Panc1 (cell line): ENCODE measurements around the gene BIRC7.

Experiments
- POLR2AphosphoS5 ChIP-seq: IDR thresholded peaks from 2 replicates; pipeline ENCODE4 v1.6.1; 2012; ENCODE audit warnings: mild to moderate bottlenecking, low read depth, low read length, moderate library complexity
- SIN3A ChIP-seq: IDR thresholded peaks from 2 replicates; pipeline ENCODE4 v1.6.1; 2012; ENCODE audit warnings: low read depth, mild to moderate bottlenecking, low read length, moderate library complexity, borderline replicate concordance; ENCODE audit not compliant: insufficient read depth
- TCF7L2 ChIP-seq: IDR thresholded peaks from 2 replicates; pipeline ENCODE4 v1.6.1; 2011; ENCODE audit warnings: mild to moderate bottlenecking, low read depth, low read length, inconsistent platforms
- TF ChIP-seq, protein P1 (sequence below): fragments of 450-650 bp; IDR thresholded peaks from 2 replicates; pipeline ENCODE4 v1.5.1; 2017; ENCODE audit warnings: mild to moderate bottlenecking
- TF ChIP-seq, protein P2 (sequence below), 2 experiments: IDR thresholded peaks; 2 replicates each; pipeline ENCODE4 v1.6.1; 2011 to 2012; ENCODE audit warnings: low read depth in 2 of 2, control low read depth in 1 of 2, low read length in 1 of 2, mild to moderate bottlenecking in 1 of 2, moderate library complexity in 1 of 2; ENCODE audit not compliant: insufficient read depth in 1 of 2

DNA sequence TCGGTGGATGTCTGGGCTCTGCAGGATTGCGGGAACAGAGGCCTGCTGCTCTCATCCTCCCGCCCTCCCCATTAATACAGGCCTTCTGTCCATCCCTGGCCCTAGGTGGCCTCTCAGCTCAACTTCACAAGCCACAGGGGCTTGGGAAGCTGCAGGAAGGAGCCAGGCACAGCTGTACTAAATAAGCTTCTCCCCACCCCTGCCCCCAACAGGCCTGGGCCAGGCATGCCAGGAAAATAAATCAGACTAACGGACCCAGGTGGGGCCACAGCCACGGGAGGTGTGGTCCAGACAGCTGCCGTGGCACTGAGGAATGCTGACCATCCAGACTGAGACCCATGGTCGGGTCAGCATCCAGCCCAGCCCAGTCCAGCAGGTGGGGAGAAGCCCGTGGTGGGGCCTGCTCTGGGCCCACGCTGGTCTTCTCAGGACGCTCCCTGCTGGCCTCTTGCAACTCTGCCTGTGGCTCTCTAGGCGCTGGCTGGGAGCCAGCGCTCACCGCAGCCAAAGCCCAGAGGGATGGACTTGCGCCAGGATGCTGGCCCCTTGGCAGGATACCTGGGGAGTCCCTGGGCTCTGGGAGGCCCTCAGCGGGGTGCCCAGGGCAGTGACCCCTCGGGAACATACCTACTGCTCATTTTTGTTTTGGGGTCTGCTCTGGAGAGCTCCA lies 11.2 kb upstream of the BIRC7 start:
- TF ChIP-seq, protein P1, sequence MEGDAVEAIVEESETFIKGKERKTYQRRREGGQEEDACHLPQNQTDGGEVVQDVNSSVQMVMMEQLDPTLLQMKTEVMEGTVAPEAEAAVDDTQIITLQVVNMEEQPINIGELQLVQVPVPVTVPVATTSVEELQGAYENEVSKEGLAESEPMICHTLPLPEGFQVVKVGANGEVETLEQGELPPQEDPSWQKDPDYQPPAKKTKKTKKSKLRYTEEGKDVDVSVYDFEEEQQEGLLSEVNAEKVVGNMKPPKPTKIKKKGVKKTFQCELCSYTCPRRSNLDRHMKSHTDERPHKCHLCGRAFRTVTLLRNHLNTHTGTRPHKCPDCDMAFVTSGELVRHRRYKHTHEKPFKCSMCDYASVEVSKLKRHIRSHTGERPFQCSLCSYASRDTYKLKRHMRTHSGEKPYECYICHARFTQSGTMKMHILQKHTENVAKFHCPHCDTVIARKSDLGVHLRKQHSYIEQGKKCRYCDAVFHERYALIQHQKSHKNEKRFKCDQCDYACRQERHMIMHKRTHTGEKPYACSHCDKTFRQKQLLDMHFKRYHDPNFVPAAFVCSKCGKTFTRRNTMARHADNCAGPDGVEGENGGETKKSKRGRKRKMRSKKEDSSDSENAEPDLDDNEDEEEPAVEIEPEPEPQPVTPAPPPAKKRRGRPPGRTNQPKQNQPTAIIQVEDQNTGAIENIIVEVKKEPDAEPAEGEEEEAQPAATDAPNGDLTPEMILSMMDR: peak; percentile 38
- peak; percentile 37; the same call in 1 of the 2 replicates for TF ChIP-seq POLR2AphosphoS5
- TF ChIP-seq, protein P2, sequence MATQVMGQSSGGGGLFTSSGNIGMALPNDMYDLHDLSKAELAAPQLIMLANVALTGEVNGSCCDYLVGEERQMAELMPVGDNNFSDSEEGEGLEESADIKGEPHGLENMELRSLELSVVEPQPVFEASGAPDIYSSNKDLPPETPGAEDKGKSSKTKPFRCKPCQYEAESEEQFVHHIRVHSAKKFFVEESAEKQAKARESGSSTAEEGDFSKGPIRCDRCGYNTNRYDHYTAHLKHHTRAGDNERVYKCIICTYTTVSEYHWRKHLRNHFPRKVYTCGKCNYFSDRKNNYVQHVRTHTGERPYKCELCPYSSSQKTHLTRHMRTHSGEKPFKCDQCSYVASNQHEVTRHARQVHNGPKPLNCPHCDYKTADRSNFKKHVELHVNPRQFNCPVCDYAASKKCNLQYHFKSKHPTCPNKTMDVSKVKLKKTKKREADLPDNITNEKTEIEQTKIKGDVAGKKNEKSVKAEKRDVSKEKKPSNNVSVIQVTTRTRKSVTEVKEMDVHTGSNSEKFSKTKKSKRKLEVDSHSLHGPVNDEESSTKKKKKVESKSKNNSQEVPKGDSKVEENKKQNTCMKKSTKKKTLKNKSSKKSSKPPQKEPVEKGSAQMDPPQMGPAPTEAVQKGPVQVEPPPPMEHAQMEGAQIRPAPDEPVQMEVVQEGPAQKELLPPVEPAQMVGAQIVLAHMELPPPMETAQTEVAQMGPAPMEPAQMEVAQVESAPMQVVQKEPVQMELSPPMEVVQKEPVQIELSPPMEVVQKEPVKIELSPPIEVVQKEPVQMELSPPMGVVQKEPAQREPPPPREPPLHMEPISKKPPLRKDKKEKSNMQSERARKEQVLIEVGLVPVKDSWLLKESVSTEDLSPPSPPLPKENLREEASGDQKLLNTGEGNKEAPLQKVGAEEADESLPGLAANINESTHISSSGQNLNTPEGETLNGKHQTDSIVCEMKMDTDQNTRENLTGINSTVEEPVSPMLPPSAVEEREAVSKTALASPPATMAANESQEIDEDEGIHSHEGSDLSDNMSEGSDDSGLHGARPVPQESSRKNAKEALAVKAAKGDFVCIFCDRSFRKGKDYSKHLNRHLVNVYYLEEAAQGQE (IDR thresholded peaks at IDR 0.05; ENCODE audit: insufficient read depth in 1 of 2, low read depth in 2 of 2, low read length in 1 of 2): no peak
- no peak for TF ChIP-seq TCF7L2
- no peak for TF ChIP-seq SIN3A
